ENCODE data around the gene DYNLL2.

DNA sequence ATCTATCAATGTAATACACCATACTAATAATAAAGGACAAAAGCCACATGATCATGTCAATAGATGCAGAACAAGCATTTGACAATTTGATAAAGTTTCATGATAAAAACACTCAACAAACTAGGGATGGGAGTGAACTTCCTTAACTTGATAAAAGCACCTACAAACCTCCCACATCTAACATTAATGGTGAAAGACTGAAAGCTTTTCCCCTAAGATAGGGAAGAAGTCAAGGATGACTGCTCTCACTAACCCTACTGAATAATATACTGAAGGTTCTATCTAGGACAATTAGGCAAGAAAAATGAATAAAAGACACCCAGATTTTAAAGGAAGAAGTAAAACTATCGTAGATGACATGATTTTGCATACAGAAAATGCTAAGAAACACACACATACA, 10.4 kb upstream of the DYNLL2 start:
- TF ChIP-seq TAF1 (IDR thresholded peaks at IDR 0.05; ENCODE audit: borderline replicate concordance, low read depth, low read length) (no peak), POLR2AphosphoS5 (IDR thresholded peaks at IDR 0.05; ENCODE audit: low read depth, low read length) (no peak), POLR2A (IDR thresholded peaks at IDR 0.05; ENCODE audit: low read depth, low read length) (no peak)

Data from GM12892 (cell line).